ENCODE results near the gene NUDT9. TPM values are rescaled to one million over a fixed set of nuclear protein-coding genes. Genes with fewer than 3 reads are reported as not detected.
"Not testable (repeated sequence)": the region's sequence is repeated elsewhere in the genome, so short reads cannot be mapped to it uniquely, and the experiment has no call there.

NUDT9 gene
- total RNA-seq, 2 donors from 2014 or later, result 27.8 to 35.9 TPM

- DNase-seq; intact Hi-C loops (cut with DNase I, micrococcal nuclease); ATAC-seq: not testable (repeated sequence)
Measured at GRCh38 chr4:87403732-87404131, 18.6 kb upstream of the NUDT9 start.

GRCh38 chr4:87405211-87405820 lies 17.1 kb upstream of the NUDT9 start:
- no peak for DNase-seq
- ATAC-seq, result no peak
- intact Hi-C loops (cut with DNase I, micrococcal nuclease), result no loop called here

- DNase-seq (no peak), ATAC-seq (no peak)
Measured at GRCh38 chr4:87406462-87406861, 15.9 kb upstream of the NUDT9 start.

GRCh38 chr4:87406902-87407301 lies 15.5 kb upstream of the NUDT9 start:
- intact Hi-C loops (cut with DNase I, micrococcal nuclease); ATAC-seq; DNase-seq: not testable (repeated sequence)

More at GRCh38 chr4:87406462-87406861, 15.9 kb upstream of the NUDT9 start:
- intact Hi-C loops (cut with DNase I, micrococcal nuclease), result no loop called here

- intact Hi-C loops (cut with DNase I, micrococcal nuclease), result no loop called here
- DNase-seq (peak in 1 of 2 donors; percentile 38), ATAC-seq (peak; percentile 96)
Measured at GRCh38 chr4:87409420-87409939, 12.9 kb upstream of the NUDT9 start.

- DNase-seq, result no peak
- intact Hi-C loops (cut with DNase I, micrococcal nuclease), result no loop called here
- peak; percentile 43 for ATAC-seq
Measured at GRCh38 chr4:87410157-87410556, 12.2 kb upstream of the NUDT9 start.

DNA sequence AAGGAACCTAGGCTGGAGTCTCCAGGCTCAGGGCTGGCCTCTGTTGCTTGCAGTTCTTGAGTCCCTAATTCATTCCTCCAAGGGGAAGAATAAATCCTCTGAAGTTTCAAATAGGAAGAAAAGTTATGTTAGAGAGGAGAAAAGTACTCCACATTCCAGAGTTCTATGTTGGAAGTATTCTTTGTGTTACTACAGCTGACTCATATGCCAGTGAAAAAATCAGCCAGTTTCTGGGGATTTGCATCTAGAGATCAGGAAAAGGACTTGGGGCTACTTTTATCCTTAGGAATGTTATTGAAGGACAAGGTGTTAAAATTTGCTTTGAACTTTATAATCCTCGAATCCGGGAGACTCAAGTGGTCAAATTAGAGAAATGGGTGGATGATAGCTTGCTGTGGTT lies 11.7 kb upstream of the NUDT9 start:
- no peak for DNase-seq
- intact Hi-C loops (cut with DNase I, micrococcal nuclease), result no loop called here
- ATAC-seq, result no peak

DNA sequence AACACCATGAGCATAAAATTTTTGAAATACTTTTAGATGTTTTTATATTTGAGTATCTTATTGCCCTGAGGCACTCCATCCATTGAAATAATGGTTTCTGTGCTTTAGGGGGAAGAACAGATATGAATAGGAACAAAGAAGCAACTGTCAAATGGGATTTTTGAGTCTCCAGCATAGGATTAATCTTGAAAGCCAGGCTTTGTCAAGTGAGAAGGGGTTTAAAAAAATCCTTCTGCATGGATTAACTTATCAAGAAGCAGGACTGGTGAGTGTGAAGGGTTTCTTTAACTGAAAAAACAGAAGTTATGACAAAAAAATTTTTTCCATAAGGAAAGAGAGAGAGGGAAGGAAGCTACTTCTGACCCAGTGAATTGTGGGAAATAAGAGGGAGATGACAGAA lies 7.6 kb upstream of the NUDT9 start:
- no peak for DNase-seq
- ATAC-seq, result no peak
- intact Hi-C loops (cut with DNase I, micrococcal nuclease), result no loop called here

GRCh38 chr4:87416965-87417364 lies 5.4 kb upstream of the NUDT9 start:
- intact Hi-C loops (cut with DNase I, micrococcal nuclease), result no loop called here
- ATAC-seq (peak; percentile 89), DNase-seq (peak in 1 of 2 donors; percentile 56)

- ATAC-seq; intact Hi-C loops (cut with DNase I, micrococcal nuclease); DNase-seq: not testable (repeated sequence)
Measured at GRCh38 chr4:87418410-87418809, 4.0 kb upstream of the NUDT9 start.

DNA sequence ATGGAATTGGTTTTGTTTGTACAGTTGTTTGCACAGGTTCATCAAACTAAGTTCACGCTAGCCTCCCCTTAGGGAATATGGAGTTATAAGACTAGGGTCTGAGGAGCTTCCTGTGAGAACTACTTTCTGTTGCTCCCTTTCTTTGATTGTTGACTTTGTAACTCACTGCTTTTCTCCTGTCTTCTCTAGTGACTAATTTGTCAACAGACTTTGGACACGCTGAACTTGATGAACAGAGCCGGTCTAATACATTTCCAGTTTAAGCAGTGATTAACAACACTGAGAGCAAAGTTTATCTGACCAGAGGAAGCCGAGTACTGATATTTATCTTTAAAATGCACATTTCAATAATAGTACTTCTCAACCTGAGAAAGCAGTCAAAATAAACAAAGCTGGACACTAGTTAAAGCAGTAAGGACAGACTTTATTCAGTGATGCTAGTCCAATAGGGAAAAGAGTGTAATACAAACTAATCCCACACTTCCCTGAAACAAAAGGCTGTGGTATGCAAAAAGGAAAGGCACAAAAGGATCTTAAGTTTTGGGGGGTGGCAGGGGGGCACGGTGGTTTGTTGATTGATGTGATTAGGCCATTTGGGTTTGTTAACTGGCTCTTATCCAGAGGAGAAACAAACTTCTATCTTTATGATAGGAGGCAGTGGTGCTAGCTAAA lies 2.7 kb upstream of the NUDT9 start:
- peak; percentile 17 for ATAC-seq
- no peak for DNase-seq
- intact Hi-C loops (cut with DNase I, micrococcal nuclease), result loop anchor here in 1 of 2 donors (5.0 kb wide), 1 partner anchor 32 kb away; no protein-coding TSS in a partner anchor

- no peak for DNase-seq
- no peak for ATAC-seq
- intact Hi-C loops (cut with DNase I, micrococcal nuclease), result loop anchor here in 1 of 2 donors (5.0 kb wide), 1 partner anchor 33 kb away; no protein-coding TSS in a partner anchor
Measured at GRCh38 chr4:87420276-87420830, 2.0 kb upstream of the NUDT9 start.

DNA sequence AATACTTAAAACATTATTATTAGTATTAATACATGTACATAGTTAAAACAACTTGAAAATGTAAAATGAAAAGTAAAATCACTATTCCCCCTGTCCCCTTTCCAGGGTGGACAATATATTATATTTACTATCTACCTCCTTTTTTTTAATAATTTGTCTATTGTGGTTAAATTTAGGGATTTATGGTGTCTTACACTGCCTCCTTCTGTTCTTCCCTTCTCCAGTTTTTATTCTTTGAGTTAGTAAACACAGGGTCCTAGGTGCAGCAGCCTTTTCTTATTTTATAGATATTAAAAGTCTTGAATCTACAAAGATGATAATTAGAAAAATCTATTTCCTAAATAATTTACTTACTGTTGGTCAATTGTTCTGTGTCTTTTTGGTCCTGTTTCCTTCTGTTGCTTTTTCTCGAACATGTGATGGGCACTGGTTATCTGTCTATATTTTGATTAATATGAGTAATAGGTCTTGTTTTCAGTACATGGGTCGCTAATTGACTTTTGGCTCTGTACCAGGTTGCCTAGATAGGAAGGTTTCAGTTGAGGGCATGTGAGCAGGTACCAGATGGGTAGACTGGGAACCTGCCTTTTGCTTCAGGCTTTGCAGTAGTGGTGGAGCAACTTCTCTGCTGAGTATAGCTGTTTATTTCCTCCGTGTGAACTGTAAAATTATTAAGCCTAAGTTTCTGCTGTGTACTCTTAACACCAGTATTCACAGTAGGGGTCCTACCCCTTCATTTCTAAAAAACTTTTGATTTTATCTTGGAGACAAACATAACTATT lies 1.1 kb downstream of the NUDT9 start:
- DNase-seq (no peak), ATAC-seq (no peak)
- intact Hi-C loops (cut with DNase I, micrococcal nuclease), result loop anchor here in 1 of 2 donors (5.0 kb wide), 1 partner anchor 36 kb away; no protein-coding TSS in a partner anchor

- not testable (repeated sequence) for ATAC-seq, DNase-seq
- intact Hi-C loops (cut with DNase I, micrococcal nuclease), result loop anchor here in 1 of 2 donors (5.0 kb wide), 1 partner anchor 37 kb away; no protein-coding TSS in a partner anchor
Measured at GRCh38 chr4:87424099-87424543, 1.7 kb downstream of the NUDT9 start.

GRCh38 chr4:87425711-87426110 lies 3.3 kb downstream of the NUDT9 start:
- intact Hi-C loops (cut with DNase I, micrococcal nuclease), result no loop called here
- DNase-seq, result no peak
- ATAC-seq, result no peak

DNA sequence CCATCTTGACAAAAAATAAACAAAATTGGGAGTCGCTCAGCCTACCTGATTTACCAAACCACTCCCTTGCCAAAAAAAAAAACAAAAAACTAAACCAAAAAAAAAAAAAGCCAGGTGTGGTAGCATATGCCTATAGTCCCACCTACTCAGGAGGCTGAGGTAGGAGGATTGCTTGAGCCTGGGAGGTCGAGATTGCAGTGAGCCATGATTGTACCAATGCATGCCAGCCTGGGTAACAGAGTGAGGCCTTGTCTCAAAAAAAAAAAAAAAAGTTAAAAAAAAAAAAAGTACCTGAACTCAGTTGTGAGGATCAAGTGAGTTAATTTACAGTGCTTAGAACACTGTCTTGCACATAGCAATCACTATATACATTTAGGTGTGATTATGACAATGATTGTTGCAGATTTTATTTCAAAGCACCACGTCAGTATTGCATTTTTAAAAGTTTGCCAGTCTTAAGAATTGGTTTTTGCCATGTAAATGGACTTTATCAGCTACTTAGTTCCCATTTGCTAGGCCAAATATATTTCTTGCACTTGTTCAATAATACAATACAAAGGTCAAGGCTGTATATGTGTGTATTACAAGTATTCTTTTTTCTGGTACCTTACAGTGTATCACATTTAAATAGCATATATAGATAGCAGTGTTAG lies 4.6 kb downstream of the NUDT9 start:
- intact Hi-C loops (cut with DNase I, micrococcal nuclease), result no loop called here
- no peak for ATAC-seq
- DNase-seq, result no peak

GRCh38 chr4:87427518-87427868 lies 5.1 kb downstream of the NUDT9 start:
- intact Hi-C loops (cut with DNase I, micrococcal nuclease), result no loop called here
- DNase-seq (no peak), ATAC-seq (no peak)

GRCh38 chr4:87428979-87429378 lies 6.6 kb downstream of the NUDT9 start:
- no peak for ATAC-seq
- intact Hi-C loops (cut with DNase I, micrococcal nuclease), result no loop called here
- DNase-seq, result no peak

DNA sequence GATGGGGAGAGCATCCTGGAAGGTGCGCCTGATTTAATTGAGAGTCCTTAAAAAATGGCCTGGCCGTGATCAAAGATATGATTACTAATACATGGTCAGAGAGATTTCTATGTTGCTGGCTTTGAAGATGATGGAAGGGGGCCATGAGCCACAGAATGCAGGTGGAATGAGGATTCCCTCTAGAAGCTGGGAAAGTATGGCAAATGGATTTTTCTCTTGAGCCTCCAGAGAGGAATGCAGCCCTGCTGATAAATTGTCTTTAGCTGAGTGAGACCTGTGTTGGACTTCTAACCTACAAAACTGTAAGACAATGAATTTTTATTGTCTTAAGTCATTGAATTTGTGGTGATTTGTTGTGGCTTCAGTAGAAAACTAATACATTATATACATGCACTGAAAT lies 7.7 kb downstream of the NUDT9 start:
- intact Hi-C loops (cut with DNase I, micrococcal nuclease), result no loop called here
- DNase-seq, result no peak
- ATAC-seq, result no peak

Measured in left colon (tissue), 2 donors.